Upper lobe of left lung (tissue), 4 donors: ENCODE measurements around the gene MAST4.

Experiments used
- CTCF ChIP-seq, 6 experiments: fragments of 450-650 bp in 4 of 6; fragments of 200-600 bp in 2 of 6; sonication (generic) in 2 of 6; IDR thresholded peaks; one replicate each; pipeline ENCODE4 v1.5.1; 2016 to 2019; ENCODE audit warnings: antibody characterized with exemption in 6 of 6
- EP300 ChIP-seq, 4 donors: sonication (generic); formaldehyde crosslinking; IDR thresholded peaks; one replicate each; pipeline ENCODE4 v1.5.1; 2017; ENCODE audit warnings: antibody characterized with exemption in 4 of 4, control low read depth in 2 of 4
- POLR2A ChIP-seq, 4 donors: fragments of 450-650 bp; IDR thresholded peaks; one replicate each; pipeline ENCODE4 v1.5.1; 2016 to 2017; ENCODE audit warnings: antibody characterized with exemption in 4 of 4, mild to moderate bottlenecking in 2 of 4
- POLR2AphosphoS5 ChIP-seq, 2 donors: sonication (generic); formaldehyde crosslinking; IDR thresholded peaks; one replicate each; pipeline ENCODE4 v1.5.1; 2017; ENCODE audit warnings: antibody characterized with exemption in 2 of 2

GRCh38 chr5:66889056-66889455 lies 292.9 kb downstream of the MAST4 start:
- TF ChIP-seq CTCF (IDR thresholded peaks at IDR 0.05) (no peak), EP300 (IDR thresholded peaks at IDR 0.05) (no peak), POLR2AphosphoS5 (IDR thresholded peaks at IDR 0.05) (no peak), POLR2A (IDR thresholded peaks at IDR 0.05) (no peak)
